Astrocyte (in vitro differentiated cells and primary cell): ENCODE measurements around the gene RIOK3.

ENCODE experiments used
- CTCF ChIP-seq: IDR thresholded peaks from 2 replicates; pipeline ENCODE4 v1.5.1; 2011; ENCODE audit warnings: low read depth, mild to moderate bottlenecking, inconsistent platforms, low read length, moderate library complexity; ENCODE audit not compliant: insufficient read depth
- EZH2 ChIP-seq: IDR thresholded peaks from 2 replicates; pipeline ENCODE4 v1.6.1; 2012; ENCODE audit warnings: mild to moderate bottlenecking, low read length, inconsistent platforms; ENCODE audit not compliant: insufficient read depth

- TF ChIP-seq EZH2 (no peak), CTCF (no peak)
Measured at GRCh38 chr18:23448291-23448690, 4.8 kb upstream of the RIOK3 start.
